Right lobe of liver (tissue), 4 donors: Measurements from ENCODE around the gene TLE1.

Experiments
- POLR2A ChIP-seq: fragments of 450-650 bp; IDR thresholded peaks from one replicate; pipeline ENCODE4 v1.6.1; 2017; ENCODE audit warnings: antibody characterized with exemption, mild to moderate bottlenecking
- TF ChIP-seq, protein P1 (sequence below), 4 donors: fragments of 200-600 bp in 3 of 4; fragments of 450-650 bp in 1 of 4; IDR thresholded peaks; one replicate each; pipeline versions ENCODE4 v1.5.1 to v1.8.0; 2016 to 2022; ENCODE audit warnings: antibody characterized with exemption in 4 of 4, mild to moderate bottlenecking in 2 of 4
- donor health status: DM: no; HTN: no; CAD: no.
- donor health status: DM: no; HTN: no; CAD: no.
- donor health status: DM: no; HTN: yes; CAD: no.

DNA sequence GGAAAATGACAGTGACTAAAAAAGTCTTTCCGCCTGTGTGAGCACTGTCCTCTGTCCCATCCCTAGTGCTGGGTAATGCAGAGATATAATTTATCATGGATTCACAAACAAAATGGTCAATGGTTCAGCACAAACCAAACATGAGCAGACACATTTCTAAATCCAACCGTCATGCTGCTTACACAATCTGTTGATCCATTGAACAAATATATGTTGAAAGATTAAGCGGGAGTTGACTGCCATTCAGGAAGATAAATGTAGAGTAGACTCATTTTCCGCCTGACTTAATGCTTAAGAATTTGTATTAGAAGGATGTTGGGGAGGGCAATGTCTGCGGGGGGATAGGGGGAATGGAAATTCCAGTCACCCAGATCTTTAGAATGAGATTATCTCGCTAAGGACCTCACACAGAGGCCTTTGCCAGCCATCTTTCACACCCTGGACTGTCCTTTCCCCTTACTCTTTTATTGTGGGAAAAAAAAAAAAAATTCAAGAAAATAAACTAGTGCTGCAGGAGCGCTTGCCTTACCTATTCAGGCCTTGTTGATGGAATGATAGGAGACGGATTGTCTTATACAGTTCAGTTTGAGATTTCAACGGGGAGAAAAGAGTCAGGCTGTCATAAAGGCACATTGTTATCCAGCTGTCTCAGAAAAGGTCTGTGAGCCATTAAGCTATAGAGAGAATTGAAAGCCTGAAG, 153.7 kb downstream of the TLE1 start:
- TF ChIP-seq POLR2A = peak; percentile 31
- TF ChIP-seq, protein P1, sequence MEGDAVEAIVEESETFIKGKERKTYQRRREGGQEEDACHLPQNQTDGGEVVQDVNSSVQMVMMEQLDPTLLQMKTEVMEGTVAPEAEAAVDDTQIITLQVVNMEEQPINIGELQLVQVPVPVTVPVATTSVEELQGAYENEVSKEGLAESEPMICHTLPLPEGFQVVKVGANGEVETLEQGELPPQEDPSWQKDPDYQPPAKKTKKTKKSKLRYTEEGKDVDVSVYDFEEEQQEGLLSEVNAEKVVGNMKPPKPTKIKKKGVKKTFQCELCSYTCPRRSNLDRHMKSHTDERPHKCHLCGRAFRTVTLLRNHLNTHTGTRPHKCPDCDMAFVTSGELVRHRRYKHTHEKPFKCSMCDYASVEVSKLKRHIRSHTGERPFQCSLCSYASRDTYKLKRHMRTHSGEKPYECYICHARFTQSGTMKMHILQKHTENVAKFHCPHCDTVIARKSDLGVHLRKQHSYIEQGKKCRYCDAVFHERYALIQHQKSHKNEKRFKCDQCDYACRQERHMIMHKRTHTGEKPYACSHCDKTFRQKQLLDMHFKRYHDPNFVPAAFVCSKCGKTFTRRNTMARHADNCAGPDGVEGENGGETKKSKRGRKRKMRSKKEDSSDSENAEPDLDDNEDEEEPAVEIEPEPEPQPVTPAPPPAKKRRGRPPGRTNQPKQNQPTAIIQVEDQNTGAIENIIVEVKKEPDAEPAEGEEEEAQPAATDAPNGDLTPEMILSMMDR (IDR thresholded peaks at IDR 0.05) = no peak
